ENCODE data around the gene RLN1. TPM values are rescaled to one million over a fixed set of nuclear protein-coding genes. Genes with fewer than 3 reads are reported as not detected.

The RLN1 gene
- total RNA-seq, 4 donors from 2014 or later = not detected

DNA sequence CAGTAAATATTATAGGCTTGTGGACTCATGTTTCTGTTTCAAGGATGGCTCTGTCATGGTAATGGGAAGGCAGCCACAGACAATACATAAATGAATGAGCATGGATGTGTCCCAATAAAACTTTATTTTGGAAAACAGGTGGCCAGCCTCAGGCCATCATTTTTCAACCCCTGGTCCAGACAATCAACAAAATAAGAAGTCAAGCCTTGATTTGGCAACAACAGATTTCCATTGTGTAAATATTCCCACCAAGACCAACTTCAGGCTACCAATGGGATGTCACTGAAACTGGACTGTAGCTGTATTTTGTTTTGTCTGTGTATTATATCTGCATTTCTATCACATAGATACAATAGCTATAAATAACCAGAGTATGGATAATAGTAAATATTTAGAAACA is 20.7 kb upstream of the RLN1 start:
- no peak overlapping the region for H3K27ac ChIP-seq
- H3K9me3 ChIP-seq = no peaks in the 10 kb centered on the region
- peaks cover 0 to 20% (median 0%) of the 10 kb centered on the region in 3 donors for H3K36me3 ChIP-seq
- TF ChIP-seq EP300 (IDR thresholded peaks at IDR 0.05) (no peak), POLR2A (IDR thresholded peaks at IDR 0.05) (no peak)
- TF ChIP-seq, protein P1, sequence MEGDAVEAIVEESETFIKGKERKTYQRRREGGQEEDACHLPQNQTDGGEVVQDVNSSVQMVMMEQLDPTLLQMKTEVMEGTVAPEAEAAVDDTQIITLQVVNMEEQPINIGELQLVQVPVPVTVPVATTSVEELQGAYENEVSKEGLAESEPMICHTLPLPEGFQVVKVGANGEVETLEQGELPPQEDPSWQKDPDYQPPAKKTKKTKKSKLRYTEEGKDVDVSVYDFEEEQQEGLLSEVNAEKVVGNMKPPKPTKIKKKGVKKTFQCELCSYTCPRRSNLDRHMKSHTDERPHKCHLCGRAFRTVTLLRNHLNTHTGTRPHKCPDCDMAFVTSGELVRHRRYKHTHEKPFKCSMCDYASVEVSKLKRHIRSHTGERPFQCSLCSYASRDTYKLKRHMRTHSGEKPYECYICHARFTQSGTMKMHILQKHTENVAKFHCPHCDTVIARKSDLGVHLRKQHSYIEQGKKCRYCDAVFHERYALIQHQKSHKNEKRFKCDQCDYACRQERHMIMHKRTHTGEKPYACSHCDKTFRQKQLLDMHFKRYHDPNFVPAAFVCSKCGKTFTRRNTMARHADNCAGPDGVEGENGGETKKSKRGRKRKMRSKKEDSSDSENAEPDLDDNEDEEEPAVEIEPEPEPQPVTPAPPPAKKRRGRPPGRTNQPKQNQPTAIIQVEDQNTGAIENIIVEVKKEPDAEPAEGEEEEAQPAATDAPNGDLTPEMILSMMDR (IDR thresholded peaks at IDR 0.05) = no peak
- DNase-seq (ENCODE audit: low spot score in 2 of 2) = no peak
- no peaks in the 10 kb centered on the region for H3K27me3 ChIP-seq
- no peak overlapping the region for H3K4me3 ChIP-seq
- peaks cover 0 to 17% (median 0%) of the 10 kb centered on the region in 4 donors for H3K4me1 ChIP-seq

DNA sequence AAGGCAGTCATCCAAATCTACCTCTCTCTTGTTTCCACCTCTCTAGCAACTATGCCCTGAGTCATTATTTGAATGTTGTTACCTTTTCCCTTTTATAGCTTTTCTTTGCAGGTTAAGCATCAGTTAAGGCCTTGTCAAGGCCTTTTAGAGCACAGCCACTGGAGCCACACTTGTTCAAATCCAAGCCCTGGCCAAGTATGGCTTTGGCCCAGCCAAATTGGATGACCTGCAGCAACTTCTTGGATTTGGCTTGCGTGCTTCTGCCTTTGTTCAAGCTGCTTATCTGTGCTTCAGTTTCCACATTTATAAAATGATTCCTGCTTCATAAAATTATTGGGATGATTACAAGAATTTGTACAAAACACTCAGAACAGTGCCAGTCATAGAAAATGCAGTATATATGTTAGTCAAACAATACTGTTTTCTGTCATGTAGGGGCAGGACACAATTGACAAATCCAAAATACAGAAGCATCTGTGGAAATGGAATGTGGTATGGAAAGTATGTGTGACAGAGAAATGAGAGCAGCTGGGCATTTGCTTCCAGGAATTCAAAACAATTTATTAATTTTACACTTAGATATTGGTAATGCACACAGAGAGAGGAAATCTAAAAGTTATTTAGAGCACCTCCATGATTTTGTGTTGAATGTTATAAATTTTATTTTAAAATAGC is 17.9 kb upstream of the RLN1 start:
- H3K4me3 ChIP-seq = no peak overlapping the region
- no peaks in the 10 kb centered on the region for H3K27me3 ChIP-seq
- TF ChIP-seq POLR2A (IDR thresholded peaks at IDR 0.05) (no peak), EP300 (IDR thresholded peaks at IDR 0.05) (no peak)
- TF ChIP-seq, protein P1 (IDR thresholded peaks at IDR 0.05) = no peak
- no peak overlapping the region for H3K27ac ChIP-seq
- 48 to 63% methylated on average over 1 of the region's 1 CpG for WGBS, 2 donors
- no peaks in the 10 kb centered on the region for H3K9me3 ChIP-seq
- no peak for DNase-seq (ENCODE audit: low spot score in 2 of 2)
- H3K36me3 ChIP-seq = peaks cover 0 to 20% (median 0%) of the 10 kb centered on the region in 3 donors
- peaks cover 0 to 11% (median 0%) of the 10 kb centered on the region in 4 donors for H3K4me1 ChIP-seq

DNA sequence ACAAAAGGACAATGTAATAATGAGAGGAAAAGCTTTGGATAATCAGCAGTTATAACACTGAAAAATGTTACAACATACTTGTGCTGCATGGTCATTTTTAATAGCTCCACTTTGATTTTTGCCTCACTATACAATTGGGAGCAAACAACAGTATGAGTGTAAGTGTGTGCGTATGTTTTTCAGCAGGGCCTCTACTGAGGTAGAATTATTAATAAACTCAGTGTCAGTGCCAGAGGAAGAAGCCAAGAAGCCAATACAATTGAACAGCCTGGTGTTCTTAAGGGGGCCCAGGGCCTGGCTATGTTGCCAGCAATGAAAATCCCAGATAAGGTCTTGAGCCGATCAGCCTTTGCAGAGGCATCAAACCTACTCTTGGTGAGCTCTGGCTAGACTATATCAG is 16.1 kb upstream of the RLN1 start:
- no peak for DNase-seq (ENCODE audit: low spot score in 2 of 2)
- H3K9me3 ChIP-seq = peaks cover 0 to 3% (median 0%) of the 10 kb centered on the region in 4 donors
- TF ChIP-seq, protein P1 (IDR thresholded peaks at IDR 0.05) = no peak
- TF ChIP-seq POLR2A (IDR thresholded peaks at IDR 0.05) = no peak
- no peak for TF ChIP-seq EP300 (IDR thresholded peaks at IDR 0.05)
- no peaks in the 10 kb centered on the region for H3K27me3 ChIP-seq
- no peak overlapping the region for H3K4me3 ChIP-seq
- no peaks in the 10 kb centered on the region for H3K4me1 ChIP-seq
- peaks cover 0 to 20% (median 0%) of the 10 kb centered on the region in 3 donors for H3K36me3 ChIP-seq
- no peak overlapping the region for H3K27ac ChIP-seq
- WGBS, 2 donors = 92 to 93% methylated on average over 2 of the region's 2 CpGs

DNA sequence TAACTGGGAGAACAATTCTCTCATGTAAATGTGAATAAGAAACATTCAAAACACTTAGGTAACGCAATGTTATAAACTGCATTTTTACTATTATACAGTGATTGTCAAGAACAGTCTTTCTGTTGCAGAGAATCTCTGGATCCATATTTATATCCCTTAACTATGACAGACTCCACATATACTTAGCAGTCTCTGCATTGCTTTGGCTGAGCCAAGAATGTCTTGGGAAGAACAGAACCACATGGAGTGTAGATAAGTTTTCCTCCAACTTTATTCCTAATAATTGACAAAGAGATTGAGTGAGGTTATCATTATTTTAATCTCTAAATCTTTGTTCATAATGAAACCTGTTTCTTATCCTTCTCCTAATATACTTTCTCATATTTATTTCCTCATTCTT is 15.6 kb upstream of the RLN1 start:
- no peak for DNase-seq (ENCODE audit: low spot score in 2 of 2)
- WGBS, 2 donors = 94 to 100% methylated on average over 1 of the region's 1 CpG
- no peak overlapping the region for H3K4me3 ChIP-seq
- no peak for TF ChIP-seq EP300 (IDR thresholded peaks at IDR 0.05)
- TF ChIP-seq, protein P1 (IDR thresholded peaks at IDR 0.05) = no peak
- TF ChIP-seq POLR2A (IDR thresholded peaks at IDR 0.05) = no peak
- H3K9me3 ChIP-seq = peaks cover 0 to 9% (median 1%) of the 10 kb centered on the region in 4 donors
- H3K4me1 ChIP-seq = no peaks in the 10 kb centered on the region
- H3K36me3 ChIP-seq = peaks cover 0 to 20% (median 0%) of the 10 kb centered on the region in 3 donors
- H3K27ac ChIP-seq = no peak overlapping the region
- H3K27me3 ChIP-seq = no peaks in the 10 kb centered on the region

DNA sequence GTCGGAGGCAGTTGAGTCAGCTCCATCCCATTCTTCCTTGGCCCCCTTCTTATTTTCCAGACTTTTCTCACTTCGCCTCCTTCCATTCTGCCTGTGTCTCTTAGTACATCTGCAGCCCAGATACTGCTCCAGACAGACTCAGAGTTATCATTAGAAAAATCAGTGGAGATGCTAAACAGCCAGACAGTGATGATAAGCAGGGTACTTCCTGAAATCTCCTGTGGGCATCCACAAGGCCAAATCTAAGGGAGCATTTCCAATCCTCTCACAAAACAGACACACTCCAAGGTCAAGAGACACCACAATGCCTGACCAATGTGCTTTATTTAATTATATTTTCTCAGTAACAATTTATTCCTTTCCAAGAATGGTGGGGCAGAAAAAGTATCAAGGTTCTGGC is 14.5 kb upstream of the RLN1 start:
- no peak for DNase-seq (ENCODE audit: low spot score in 2 of 2)

More for the DNA sequence above, 14.5 kb upstream of the RLN1 start:
- Histone ChIP-seq H3K27ac (no peak overlapping the region), H3K9me3 (peaks cover 0 to 19% (median 2%) of the 10 kb centered on the region in 4 donors), H3K36me3 (peaks cover 0 to 20% (median 0%) of the 10 kb centered on the region in 3 donors), H3K4me1 (no peaks in the 10 kb centered on the region), H3K4me3 (no peak overlapping the region), H3K27me3 (no peaks in the 10 kb centered on the region)
- WGBS, 2 donors = 98 to 100% methylated on average over 2 of the region's 2 CpGs
- TF ChIP-seq, protein P1 (IDR thresholded peaks at IDR 0.05) = no peak
- no peak for TF ChIP-seq POLR2A (IDR thresholded peaks at IDR 0.05)

Measured in tibial nerve (tissue), 4 donors.